Stimulated activated CD4-positive, alpha-beta T cell treated with anti-CD3 and anti-CD28 coated beads, Interleukin-2, amount 100 ng/mL, for 24 hours (primary cell): ENCODE measurements around the gene SMAD7.
A peak's percentile ranks its signal among the peaks of the same experiment; 100 is the strongest.

Experiments used
- DNase-seq, 2 donors: peaks; one replicate each; pipeline ENCODE4 v3.0.0-alpha.2; 2020

Gene SMAD7

GRCh38 chr18:48929212-48929612 lies 21.6 kb downstream of the SMAD7 start:
- DNase-seq: no peak

DNA sequence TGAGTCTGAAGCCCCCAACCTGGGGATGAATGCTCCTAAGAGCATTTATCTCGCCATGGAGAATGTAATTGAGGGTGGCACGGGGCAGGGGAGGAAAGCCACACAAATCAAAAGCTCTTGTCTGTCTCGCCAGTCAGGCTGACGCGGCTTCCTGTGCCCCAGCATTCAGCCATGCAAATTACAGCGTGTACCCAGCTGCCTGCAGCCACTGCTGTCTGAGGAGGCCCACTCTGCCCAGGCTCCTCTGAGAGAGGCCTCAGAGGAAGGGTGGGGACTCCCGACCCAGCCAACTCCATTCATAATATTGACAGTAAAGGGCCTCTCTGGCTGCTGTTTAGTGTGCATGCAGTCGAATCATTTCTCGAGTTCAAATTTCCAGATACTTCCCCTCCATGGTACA lies 22.0 kb downstream of the SMAD7 start:
- DNase-seq: peak; percentile 71 to 74

GRCh38 chr18:48927286-48928080 lies 23.3 kb downstream of the SMAD7 start:
- no peak for DNase-seq

GRCh38 chr18:48926420-48926857 lies 24.3 kb downstream of the SMAD7 start:
- no peak for DNase-seq

GRCh38 chr18:48925491-48925780 lies 25.3 kb downstream of the SMAD7 start:
- DNase-seq: no peak

- DNase-seq: peak in 1 of 2 donors; percentile 29
Observed at GRCh38 chr18:48924630-48925490, 25.9 kb downstream of the SMAD7 start.

- DNase-seq: no peak
Observed at GRCh38 chr18:48923746-48924629, 26.8 kb downstream of the SMAD7 start.

GRCh38 chr18:48922801-48923730 lies 27.7 kb downstream of the SMAD7 start:
- no peak for DNase-seq

- DNase-seq: no peak
Observed at GRCh38 chr18:48922226-48922800, 28.5 kb downstream of the SMAD7 start.

DNA sequence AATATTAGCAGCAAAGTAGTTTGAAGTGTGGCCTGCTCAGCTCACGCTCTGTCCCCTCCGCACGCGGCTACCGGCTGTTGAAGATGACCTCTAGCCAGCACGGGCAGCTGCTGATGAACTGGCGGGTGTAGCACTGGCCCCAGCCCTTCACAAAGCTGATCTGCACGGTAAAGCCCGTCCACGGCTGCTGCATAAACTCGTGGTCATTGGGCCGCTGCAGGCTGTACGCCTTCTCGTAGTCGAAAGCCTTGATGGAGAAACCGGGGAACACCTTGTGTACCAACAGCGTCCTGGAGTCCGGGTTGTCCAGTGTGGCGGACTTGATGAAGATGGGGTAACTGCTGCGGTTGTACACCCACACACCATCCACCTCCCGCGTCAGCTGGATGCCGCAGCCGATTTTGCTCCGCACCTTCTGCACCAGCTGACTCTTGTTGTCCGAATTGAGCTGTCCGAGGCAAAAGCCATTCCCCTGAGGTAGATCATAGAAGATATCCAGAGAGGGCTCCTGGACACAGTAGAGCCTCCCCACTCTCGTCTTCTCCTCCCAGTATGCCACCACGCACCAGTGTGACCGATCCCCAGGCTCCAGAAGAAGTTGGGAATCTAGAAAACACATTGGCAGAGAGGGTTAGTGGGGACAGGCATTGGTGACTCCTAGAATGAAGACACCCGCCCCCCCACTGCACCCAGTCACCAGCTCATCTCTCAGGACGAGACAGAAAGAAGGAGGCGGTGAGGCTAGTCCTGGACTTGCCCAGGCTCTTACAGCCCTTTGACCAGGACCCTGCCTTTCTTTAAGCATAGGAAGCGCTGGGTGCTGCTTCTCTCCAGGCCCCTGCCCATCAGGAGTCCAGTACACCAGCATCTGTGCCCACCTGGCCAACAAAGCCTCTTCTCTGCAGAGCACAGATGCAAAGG lies 29.2 kb downstream of the SMAD7 start:
- DNase-seq: no peak

DNA sequence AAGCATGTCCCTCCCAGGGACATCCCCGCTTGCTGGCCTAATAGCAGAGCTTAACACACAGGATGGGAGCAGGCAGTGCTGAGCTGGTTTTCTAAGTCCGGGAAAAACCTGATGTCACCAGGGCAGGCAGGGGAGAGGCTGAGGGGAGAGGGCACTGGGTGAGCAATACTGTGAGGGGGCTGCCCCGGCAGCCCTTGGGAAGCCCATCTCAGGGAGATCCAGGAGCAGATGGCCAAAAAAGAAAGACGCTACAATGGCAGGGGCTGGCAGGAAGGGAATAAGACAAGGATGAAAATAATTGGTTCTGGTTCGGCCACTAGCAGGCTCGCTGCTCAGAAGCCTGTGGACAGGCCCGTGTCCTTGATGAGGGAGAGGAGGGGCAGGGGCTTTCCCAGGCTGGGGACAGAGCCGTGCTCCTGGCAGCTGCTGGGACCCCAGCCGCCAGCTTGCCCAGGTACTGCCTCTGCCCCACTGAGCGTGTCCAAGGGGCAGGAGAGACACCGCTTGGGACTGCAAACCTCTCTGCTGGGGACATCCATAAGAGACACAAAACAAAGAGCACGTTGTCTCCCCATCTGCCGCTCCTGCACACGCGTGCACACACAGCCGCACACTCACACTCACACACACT lies 30.2 kb downstream of the SMAD7 start:
- DNase-seq: no peak

DNA sequence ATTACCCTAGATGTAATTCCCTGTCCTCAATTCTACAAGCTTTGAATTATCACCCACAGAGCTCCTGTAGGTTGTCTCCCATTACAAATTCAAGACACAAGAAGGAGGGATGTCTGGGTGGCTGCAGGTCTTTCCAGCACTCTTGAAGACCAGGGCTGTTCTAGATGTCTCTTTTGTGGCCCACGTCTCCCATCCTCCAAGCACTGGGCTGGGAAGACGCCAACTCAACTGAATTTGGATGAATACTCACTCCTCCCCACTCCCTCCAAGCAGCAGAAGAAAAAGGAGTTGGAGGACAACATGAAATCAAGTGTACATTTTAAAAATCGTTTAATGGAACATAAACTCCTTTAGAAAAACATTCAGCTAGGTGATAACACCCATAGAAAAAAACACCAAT lies 31.2 kb downstream of the SMAD7 start:
- DNase-seq: no peak

DNA sequence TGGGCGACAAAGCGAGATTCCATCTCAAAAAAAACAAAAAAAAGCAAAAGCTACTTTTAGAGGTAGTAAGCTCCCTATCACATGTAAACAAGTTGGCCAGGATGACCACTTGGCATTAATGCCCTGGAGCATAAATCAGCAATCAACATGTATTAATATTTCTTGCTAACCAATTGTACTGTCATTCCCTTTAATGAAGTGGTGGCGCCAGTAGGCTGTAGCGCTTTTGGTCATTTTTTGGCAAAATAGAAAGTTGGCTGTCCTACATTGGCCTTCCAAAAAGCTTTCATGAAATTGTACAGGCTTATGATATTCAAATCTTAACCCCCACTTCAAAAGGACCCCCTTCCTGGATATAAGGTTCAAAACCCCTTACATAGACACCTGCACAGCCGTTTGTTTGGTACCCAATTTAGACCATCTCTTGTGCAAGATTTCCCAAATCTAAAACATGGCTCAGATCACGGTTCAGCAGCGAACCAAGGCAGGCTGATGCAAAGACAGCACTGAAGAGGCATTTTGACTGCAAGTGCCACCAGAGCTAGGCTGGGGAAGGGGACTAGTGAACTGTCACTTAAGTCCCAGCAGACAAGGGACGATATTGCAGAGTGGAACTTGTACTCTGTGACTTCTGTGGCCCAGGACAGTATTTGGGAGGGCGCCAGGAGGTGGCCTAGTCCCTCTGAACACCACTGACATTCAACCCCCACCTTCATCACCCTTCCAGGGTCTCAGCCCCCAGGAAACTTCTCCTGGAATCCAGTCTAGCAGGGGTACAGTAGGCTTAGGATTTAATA lies 31.9 kb downstream of the SMAD7 start:
- no peak for DNase-seq

DNA sequence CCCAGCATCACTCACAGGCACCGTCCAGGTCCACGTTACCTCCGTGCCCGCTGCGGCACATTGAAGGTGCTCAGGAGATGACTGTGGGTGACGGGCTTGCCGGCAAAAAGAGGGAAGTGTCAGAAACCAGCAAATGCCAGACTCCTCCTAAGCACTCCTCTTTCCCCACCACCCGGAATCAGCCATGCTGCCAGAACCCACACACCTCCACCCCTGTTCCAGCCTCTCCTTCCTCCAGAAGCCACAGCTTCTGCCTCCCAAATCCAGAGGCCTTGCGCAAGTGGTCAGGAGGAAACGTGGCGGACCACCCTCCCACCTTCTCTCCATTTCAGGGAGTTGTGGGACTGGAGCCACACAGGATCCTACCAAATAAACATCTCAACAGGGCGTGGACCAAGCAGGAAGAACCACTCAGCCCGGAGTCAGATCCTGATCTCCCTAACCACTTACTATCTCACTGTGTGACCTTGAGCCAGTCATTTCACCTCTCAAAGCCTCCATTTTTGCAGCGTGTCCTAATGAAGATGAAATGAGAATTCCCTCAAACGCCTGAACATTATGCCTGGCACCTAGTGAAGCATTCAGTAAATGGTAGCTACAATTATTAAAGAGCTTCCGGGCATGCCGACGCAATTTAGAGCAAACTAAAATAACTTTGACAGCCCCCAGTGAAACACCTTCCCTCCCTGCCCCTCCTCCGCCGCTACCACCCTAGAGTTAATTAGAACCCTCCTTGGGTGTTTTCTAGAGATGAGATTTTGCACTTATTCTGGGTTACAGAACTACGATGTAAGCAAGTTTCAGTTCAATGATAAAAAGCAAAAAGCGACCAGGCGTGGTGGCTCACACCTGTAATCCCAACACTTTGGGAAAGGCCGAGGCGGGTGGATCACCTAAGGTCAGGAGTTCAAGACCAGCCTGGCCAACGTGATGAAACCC lies 32.9 kb downstream of the SMAD7 start:
- DNase-seq: no peak

- DNase-seq: no peak
Observed at GRCh38 chr18:48915626-48916425, 34.9 kb downstream of the SMAD7 start.

- no peak for DNase-seq
Observed at GRCh38 chr18:48914581-48915251, 36.0 kb downstream of the SMAD7 start.

GRCh38 chr18:48913775-48914174 lies 37.0 kb downstream of the SMAD7 start:
- no peak for DNase-seq
